Neural progenitor cell (in vitro differentiated cells): Measurements from ENCODE around the gene SLC17A1.

Experiments used
- EZH2 ChIP-seq: fragments of 200-600 bp; sonication (generic); IDR thresholded peaks from 2 replicates; pipeline ENCODE4 v1.6.1; 2017; ENCODE audit warnings: antibody characterized with exemption, mild to moderate bottlenecking, moderate library complexity
- EZH2phosphoT487 ChIP-seq: fragments of 200-600 bp; sonication (generic); IDR thresholded peaks from 2 replicates; pipeline ENCODE4 v1.6.1; 2017; ENCODE audit warnings: antibody characterized with exemption
- TF ChIP-seq, protein P1 (sequence below): fragments of 200-600 bp; sonication (generic); IDR thresholded peaks from 2 replicates; pipeline ENCODE4 v1.5.1; 2017; ENCODE audit warnings: antibody characterized with exemption, mild to moderate bottlenecking

DNA sequence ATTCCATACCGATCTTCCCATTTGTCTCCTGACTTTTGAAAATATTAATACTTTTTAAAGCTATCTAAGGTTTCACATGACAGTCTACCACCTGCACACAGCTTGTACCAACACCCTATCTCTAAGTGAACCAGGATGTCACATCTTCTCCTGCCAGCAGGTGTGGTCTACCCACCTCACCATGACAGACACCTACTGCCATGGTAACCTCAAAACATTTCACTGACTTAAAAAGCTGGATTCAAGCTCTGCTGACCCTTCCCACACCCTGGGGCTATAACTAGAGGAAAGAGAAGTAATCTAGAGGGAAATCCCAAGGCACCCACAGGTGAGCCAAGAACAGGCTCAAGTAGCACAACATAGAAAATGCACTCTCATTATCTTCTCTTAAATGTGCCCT is 41.0 kb upstream of the SLC17A1 start:
- TF ChIP-seq, protein P1, sequence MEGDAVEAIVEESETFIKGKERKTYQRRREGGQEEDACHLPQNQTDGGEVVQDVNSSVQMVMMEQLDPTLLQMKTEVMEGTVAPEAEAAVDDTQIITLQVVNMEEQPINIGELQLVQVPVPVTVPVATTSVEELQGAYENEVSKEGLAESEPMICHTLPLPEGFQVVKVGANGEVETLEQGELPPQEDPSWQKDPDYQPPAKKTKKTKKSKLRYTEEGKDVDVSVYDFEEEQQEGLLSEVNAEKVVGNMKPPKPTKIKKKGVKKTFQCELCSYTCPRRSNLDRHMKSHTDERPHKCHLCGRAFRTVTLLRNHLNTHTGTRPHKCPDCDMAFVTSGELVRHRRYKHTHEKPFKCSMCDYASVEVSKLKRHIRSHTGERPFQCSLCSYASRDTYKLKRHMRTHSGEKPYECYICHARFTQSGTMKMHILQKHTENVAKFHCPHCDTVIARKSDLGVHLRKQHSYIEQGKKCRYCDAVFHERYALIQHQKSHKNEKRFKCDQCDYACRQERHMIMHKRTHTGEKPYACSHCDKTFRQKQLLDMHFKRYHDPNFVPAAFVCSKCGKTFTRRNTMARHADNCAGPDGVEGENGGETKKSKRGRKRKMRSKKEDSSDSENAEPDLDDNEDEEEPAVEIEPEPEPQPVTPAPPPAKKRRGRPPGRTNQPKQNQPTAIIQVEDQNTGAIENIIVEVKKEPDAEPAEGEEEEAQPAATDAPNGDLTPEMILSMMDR, result no peak
- TF ChIP-seq EZH2, result no peak
- TF ChIP-seq EZH2phosphoT487, result no peak
